Endothelial cell of umbilical vein (primary cell): ENCODE measurements around the gene DLST. TPM values are rescaled to one million over a fixed set of nuclear protein-coding genes. Genes with fewer than 3 reads are reported as not detected.
A peak's percentile ranks its signal among the peaks of the same experiment; 100 is the strongest.

Source experiments
- BruUV-seq: library from RNA; stranded (reverse); fragments of 400-500 nt; replicated peaks from 2 replicates; lab custom pipeline; 2021; lab: Mats Ljungman, UMichigan
- CTCF ChIA-PET: fragments of 300-600, 350-600 bp; sonication (Branson Sonifier 250); formaldehyde crosslinking; loops from one replicate; lab custom pipeline; 2021; ENCODE audit warnings: antibody characterized with exemption, inconsistent platforms; lab: Charles Lee
- POLR2A ChIA-PET: fragments of 300-600, 350-600 bp; sonication (Branson Sonifier 250); formaldehyde crosslinking; loops from one replicate; lab custom pipeline; 2021; ENCODE audit warnings: antibody characterized with exemption, inconsistent platforms; lab: Charles Lee
- DNase-seq: peaks from one replicate; pipeline ENCODE4 v3.0.0-alpha.2; 2011; ENCODE audit warnings: low read depth, low spot score
- FAIRE-seq: peaks from 2 replicates; lab custom pipeline; 2011; peaks lifted over from hg19 to GRCh38; lab: Jason Lieb, UNC
- H2AFZ ChIP-seq: 2 replicates; pipeline ENCODE4 v1.6.0; 2012; ENCODE audit warnings: low read depth, low read length, control low read depth, inconsistent platforms
- H3K27ac ChIP-seq: 2 replicates; pipeline ENCODE4 v1.5.1; 2011; ENCODE audit warnings: low read depth, mild to moderate bottlenecking, control low read depth, low read length, moderate library complexity; ENCODE audit not compliant: insufficient read depth
- H3K27me3 ChIP-seq, 2 experiments: 2 replicates each; pipeline versions ENCODE4 v1.6.0 to v1.6.1; 2011; ENCODE audit warnings: low read length in 2 of 2, mixed read lengths in 1 of 2; ENCODE audit not compliant: control insufficient read depth in 2 of 2, insufficient read depth in 2 of 2
- H3K36me3 ChIP-seq, 2 experiments: 2 replicates in 1 of 2; 3 replicates in 1 of 2; pipeline ENCODE4 v1.5.1; 2011; ENCODE audit warnings: low read length in 2 of 2, mild to moderate bottlenecking in 1 of 2, moderate library complexity in 1 of 2; ENCODE audit not compliant: control insufficient read depth in 2 of 2, insufficient read depth in 2 of 2; ENCODE audit errors: extremely low read depth in 1 of 2
- H3K4me1 ChIP-seq: 3 replicates; pipeline ENCODE4 v1.5.1; 2011; ENCODE audit warnings: mild to moderate bottlenecking, low read length; ENCODE audit not compliant: control insufficient read depth, insufficient read depth; ENCODE audit errors: extremely low read depth
- H3K4me2 ChIP-seq: 2 replicates; pipeline ENCODE4 v1.6.1; 2011; ENCODE audit warnings: low read length, control low read depth, mixed read lengths; ENCODE audit not compliant: insufficient read depth
- H3K4me3 ChIP-seq, 3 experiments: fragments of 200-600 bp in 1 of 3; sonication (generic), shearing (Covaris generic) in 1 of 3; replicated peaks in 1 of 3; 2 replicates each; pipeline ENCODE4 v1.5.1; 2011 to 2016; ENCODE audit warnings: control low read depth in 3 of 3, low read length in 3 of 3, mild to moderate bottlenecking in 2 of 3, inconsistent platforms in 1 of 3, low read depth in 1 of 3, moderate library complexity in 1 of 3; ENCODE audit not compliant: insufficient read depth in 1 of 3
- H3K79me2 ChIP-seq: 2 replicates; pipeline ENCODE4 v1.6.0; 2012; ENCODE audit warnings: low read length, inconsistent platforms; ENCODE audit not compliant: control insufficient read depth, insufficient read depth
- H3K9ac ChIP-seq: replicated peaks from 2 replicates; pipeline ENCODE3; 2011; ENCODE audit warnings: low read length, control low read depth; ENCODE audit not compliant: insufficient read depth; ENCODE audit errors: extremely low read depth
- H3K9me1 ChIP-seq: replicated peaks from 3 replicates; pipeline ENCODE4 v1.6.0; 2011; ENCODE audit warnings: mild to moderate bottlenecking, low read length; ENCODE audit not compliant: control insufficient read depth, insufficient read depth; ENCODE audit errors: extremely low read depth
- H3K9me3 ChIP-seq: replicated peaks from 2 replicates; pipeline ENCODE4 v1.5.1; 2012; ENCODE audit warnings: low read length, inconsistent platforms; ENCODE audit not compliant: control insufficient read depth, insufficient read depth
- H4K20me1 ChIP-seq: replicated peaks from 2 replicates; pipeline ENCODE3; 2011; ENCODE audit warnings: mild to moderate bottlenecking, low read length; ENCODE audit not compliant: control insufficient read depth, insufficient read depth; ENCODE audit errors: extremely low read depth
- EZH2 ChIP-seq: IDR thresholded peaks from 2 replicates; pipeline ENCODE4 v1.6.1; 2012; ENCODE audit warnings: borderline replicate concordance, low read depth, mild to moderate bottlenecking, moderate library complexity, low read length, inconsistent platforms; ENCODE audit not compliant: severe bottlenecking
- FOS ChIP-seq: IDR thresholded peaks from 2 replicates; pipeline ENCODE4 v1.6.1; 2011; ENCODE audit warnings: mild to moderate bottlenecking, low read length, moderate library complexity, borderline replicate concordance; ENCODE audit not compliant: insufficient read depth
- GATA2 ChIP-seq: IDR thresholded peaks from 2 replicates; pipeline ENCODE4 v1.7.0; 2011; ENCODE audit warnings: low read depth, mild to moderate bottlenecking, moderate library complexity, mixed read lengths, low read length; ENCODE audit not compliant: insufficient read length, insufficient read depth
- JUN ChIP-seq: IDR thresholded peaks from 2 replicates; pipeline ENCODE4 v1.6.1; 2011; ENCODE audit warnings: borderline replicate concordance, low read depth; ENCODE audit not compliant: insufficient read length, insufficient read depth
- MYC ChIP-seq: IDR thresholded peaks from one replicate; pipeline ENCODE4 v1.6.1; 2011; ENCODE audit warnings: mild to moderate bottlenecking, low read depth, low read length
- POLR2A ChIP-seq: IDR thresholded peaks from 2 replicates; pipeline ENCODE4 v1.6.1; 2012; ENCODE audit warnings: low read depth, mild to moderate bottlenecking, control low read depth, low read length
- POLR2AphosphoS5 ChIP-seq: IDR thresholded peaks from 2 replicates; pipeline ENCODE4 v1.6.1; 2012; ENCODE audit warnings: low read depth, mild to moderate bottlenecking, control low read depth, low read length, moderate library complexity; ENCODE audit not compliant: insufficient read depth
- dilution Hi-C: fragments of 300-500 bp; cut with MboI; formaldehyde crosslinking; loops from one replicate; pipeline ENCODE4 v1.15.0; 2019; ENCODE audit warnings: low sequenced_read_pairs; ENCODE audit not compliant: extremely low pct_ligation_motif_present
- intact Hi-C: fragments of 100-400 bp; cut with micrococcal nuclease; formaldehyde crosslinking; loops from one replicate; pipeline ENCODE4 v1.10.0; 2022
- polyA plus RNA-seq, 4 experiments: library from polyadenylated mRNA; depleted of rRNA in 3 of 4; stranded (reverse) in 3 of 4; unstranded in 1 of 4; fragments of >200 nt; gene quantifications; 2 replicates each; pipeline versions ENCODE4 v1.2.1 to v1.2.3, GENCODE V29; 2011 to 2012; ENCODE audit warnings: missing spikeins in 1 of 4
- total RNA-seq: library from RNA; stranded (reverse); gene quantifications from 2 replicates; pipeline ENCODE4 v1.2.3, GENCODE V29; 2021
- TF ChIP-seq, protein P1 (sequence below), 2 donors: IDR thresholded peaks; 1 replicate in 1 of 2; 2 replicates in 1 of 2; pipeline ENCODE4 v1.5.1; 2011; ENCODE audit warnings: low read length in 2 of 2, mild to moderate bottlenecking in 2 of 2, moderate library complexity in 2 of 2, control low read depth in 1 of 2, inconsistent platforms in 1 of 2, low read depth in 1 of 2; ENCODE audit not compliant: insufficient read depth in 1 of 2; ENCODE audit errors: extremely low read depth in 1 of 2
- TF ChIP-seq, protein P2 (sequence below): IDR thresholded peaks from 2 replicates; pipeline ENCODE4 v1.6.1; 2011; ENCODE audit not compliant: insufficient read depth, insufficient read length

DLST gene
- total and polyA plus RNA-seq, 2 donors (not counting 3 experiments of a cell fraction or from before 2014, with no cell fraction given), result 98.4 to 110 TPM

DNA sequence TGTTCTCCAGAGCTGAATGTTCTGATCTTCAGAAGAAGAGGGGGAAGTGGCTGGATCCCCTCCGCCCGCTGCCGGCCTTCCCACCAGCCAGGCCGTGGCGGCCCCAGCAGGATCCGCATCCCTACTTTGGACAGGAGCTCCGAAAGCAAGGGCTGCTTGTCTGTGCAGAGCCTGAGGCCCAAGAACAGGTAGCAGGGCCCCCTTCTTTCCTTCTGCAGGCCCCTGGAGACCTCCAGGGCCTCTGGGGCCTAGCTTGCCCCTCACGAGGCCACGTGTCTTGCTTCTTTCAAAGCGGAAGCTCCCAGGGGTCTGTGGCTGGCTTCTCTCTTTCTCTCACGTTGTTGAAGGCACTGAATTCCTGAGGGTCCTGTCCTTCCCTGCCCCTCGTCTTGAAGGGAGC lies 60.5 kb downstream of the DLST start:
- dilution Hi-C loops (no loop called here), intact Hi-C loops (no loop called here)
- H4K20me1 ChIP-seq, result no peaks in the 10 kb centered on the region
- peak overlapping the region; percentile 42 for H3K27ac ChIP-seq
- BruUV-seq, result TSS peak; percentile 45
- H3K4me2 ChIP-seq, result peak overlapping the region; percentile 16
- H3K9me1 ChIP-seq, result no peaks in the 10 kb centered on the region
- H3K27me3 ChIP-seq, result no peaks in the 10 kb centered on the region
- peaks cover 17 to 24% of the 10 kb centered on the region in 2 experiments for H3K36me3 ChIP-seq
- H3K9ac ChIP-seq, result no peak overlapping the region
- POLR2A ChIA-PET, result interaction anchor here (0.9 to 1.9 kb wide), 3 partner anchors 13 to 146 kb away, joined by 3 to 6 read pairs (median 4); partner anchors contain the start of genes ACYP1 and PGF
- no peak for DNase-seq
- FAIRE-seq, result no peak
- CTCF ChIA-PET, result interaction anchor here (0.8 to 3.1 kb wide), 12 partner anchors 10 to 147 kb away, joined by 3 to 32 read pairs (median 4); partner anchors contain the start of genes ACYP1 and RPS6KL1
- H3K9me3 ChIP-seq, result no peaks in the 10 kb centered on the region
- TF ChIP-seq MYC (no peak), POLR2AphosphoS5 (no peak), POLR2A (no peak), JUN (no peak), EZH2 (no peak), GATA2 (no peak), FOS (no peak)
- TF ChIP-seq, protein P1, sequence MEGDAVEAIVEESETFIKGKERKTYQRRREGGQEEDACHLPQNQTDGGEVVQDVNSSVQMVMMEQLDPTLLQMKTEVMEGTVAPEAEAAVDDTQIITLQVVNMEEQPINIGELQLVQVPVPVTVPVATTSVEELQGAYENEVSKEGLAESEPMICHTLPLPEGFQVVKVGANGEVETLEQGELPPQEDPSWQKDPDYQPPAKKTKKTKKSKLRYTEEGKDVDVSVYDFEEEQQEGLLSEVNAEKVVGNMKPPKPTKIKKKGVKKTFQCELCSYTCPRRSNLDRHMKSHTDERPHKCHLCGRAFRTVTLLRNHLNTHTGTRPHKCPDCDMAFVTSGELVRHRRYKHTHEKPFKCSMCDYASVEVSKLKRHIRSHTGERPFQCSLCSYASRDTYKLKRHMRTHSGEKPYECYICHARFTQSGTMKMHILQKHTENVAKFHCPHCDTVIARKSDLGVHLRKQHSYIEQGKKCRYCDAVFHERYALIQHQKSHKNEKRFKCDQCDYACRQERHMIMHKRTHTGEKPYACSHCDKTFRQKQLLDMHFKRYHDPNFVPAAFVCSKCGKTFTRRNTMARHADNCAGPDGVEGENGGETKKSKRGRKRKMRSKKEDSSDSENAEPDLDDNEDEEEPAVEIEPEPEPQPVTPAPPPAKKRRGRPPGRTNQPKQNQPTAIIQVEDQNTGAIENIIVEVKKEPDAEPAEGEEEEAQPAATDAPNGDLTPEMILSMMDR (IDR thresholded peaks at IDR 0.05; ENCODE audit: extremely low read depth in 1 of 2, insufficient read depth in 1 of 2, low read depth in 1 of 2, low read length in 2 of 2), result no peak
- TF ChIP-seq, protein P2, sequence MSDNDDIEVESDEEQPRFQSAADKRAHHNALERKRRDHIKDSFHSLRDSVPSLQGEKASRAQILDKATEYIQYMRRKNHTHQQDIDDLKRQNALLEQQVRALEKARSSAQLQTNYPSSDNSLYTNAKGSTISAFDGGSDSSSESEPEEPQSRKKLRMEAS, result no peak
- H3K4me3 ChIP-seq, result no peak overlapping the region
- no peaks in the 10 kb centered on the region for H3K79me2 ChIP-seq
- H3K4me1 ChIP-seq, result peaks cover 50% of the 10 kb centered on the region
- H2AFZ ChIP-seq, result no peak overlapping the region
